ENCODE results near the gene IQSEC3. TPM values are rescaled to one million over a fixed set of nuclear protein-coding genes. Genes with fewer than 3 reads are reported as not detected.

Gene IQSEC3
- 0.01 to 0.02 TPM in 2 of 5 replicates, not detected in the others for total RNA-seq (2022; extraction: Qiagen RNA extraction; ENCODE audit: low read depth)

GRCh38 chr12:66428-66781, at the start of gene IQSEC3:
Gene IQSEC3 (plus strand): TSS chr12:66767. CDS start chr12:66883, 116 bp downstream.

GRCh38 chr12:214003-214741, 147.6 kb downstream of the IQSEC3 start, which contains the start of gene SLC6A12:
Gene SLC6A12 (minus strand): TSS chr12:214157. CDS start chr12:209986, 4,171 bp downstream.

Other genes starting within 250 kb of the IQSEC3 start
- gene SLC6A12, start 147.4 kb downstream of the IQSEC3 start, total RNA-seq (2022; extraction: Qiagen RNA extraction; ENCODE audit: low read depth) = 0.72 to 1.4 TPM (median 1.1 TPM) in 5 replicates
- gene SLC6A13, start 196.1 kb downstream of the IQSEC3 start, total RNA-seq (2022; extraction: Qiagen RNA extraction; ENCODE audit: low read depth) = 0.09 to 0.92 TPM (median 0.33 TPM) in 4 of 5 replicates, not detected in the other